Measurements from ENCODE around the gene CCDC192.

Gene CCDC192

GRCh38 chr5:127942246-127943060 lies 239.3 kb downstream of the CCDC192 start:
- DNase-seq (ENCODE audit: insufficient read length, low spot score), result no peak
- FAIRE-seq, result no peak

DNA sequence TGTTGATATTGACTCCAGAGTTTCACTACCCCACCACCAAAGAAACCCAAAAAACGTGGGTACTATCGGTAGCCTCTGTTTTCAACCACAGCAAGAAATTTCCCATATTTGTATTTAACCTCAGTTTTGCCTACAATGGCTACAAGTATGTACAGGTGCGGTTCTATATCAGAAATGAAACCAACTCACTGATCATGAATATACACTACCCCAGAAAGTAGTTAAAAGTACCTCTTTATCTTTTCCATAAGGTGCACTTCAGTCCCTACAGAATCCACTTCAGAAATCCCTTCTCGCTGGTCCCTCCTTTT lies 239.8 kb downstream of the CCDC192 start:
- FAIRE-seq (no peak), DNase-seq (ENCODE audit: insufficient read length, low spot score) (no peak)

GRCh38 chr5:127944125-127944524 lies 240.9 kb downstream of the CCDC192 start:
- DNase-seq (ENCODE audit: insufficient read length, low spot score) (no peak), FAIRE-seq (no peak)

DNA sequence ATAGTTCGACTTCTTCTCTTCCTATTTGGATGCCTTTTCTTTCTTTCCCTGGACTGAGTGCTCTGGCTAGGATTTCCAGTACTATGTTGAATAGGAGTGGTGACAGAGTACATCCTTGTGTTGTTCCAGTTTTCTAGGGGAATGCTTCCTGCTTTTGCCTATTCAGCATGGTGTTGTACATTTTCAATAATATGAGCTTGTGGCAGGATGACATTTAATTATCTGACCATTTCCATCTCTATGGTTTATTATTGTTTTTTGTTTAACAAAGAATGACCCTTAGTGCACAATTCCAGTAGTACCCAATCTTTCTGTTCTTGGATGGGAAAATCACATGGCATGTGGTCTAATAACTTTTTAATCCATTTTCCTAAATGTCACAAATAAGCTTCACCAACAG lies 244.8 kb downstream of the CCDC192 start:
- DNase-seq (ENCODE audit: insufficient read length, low spot score) (no peak), FAIRE-seq (no peak)

DNA sequence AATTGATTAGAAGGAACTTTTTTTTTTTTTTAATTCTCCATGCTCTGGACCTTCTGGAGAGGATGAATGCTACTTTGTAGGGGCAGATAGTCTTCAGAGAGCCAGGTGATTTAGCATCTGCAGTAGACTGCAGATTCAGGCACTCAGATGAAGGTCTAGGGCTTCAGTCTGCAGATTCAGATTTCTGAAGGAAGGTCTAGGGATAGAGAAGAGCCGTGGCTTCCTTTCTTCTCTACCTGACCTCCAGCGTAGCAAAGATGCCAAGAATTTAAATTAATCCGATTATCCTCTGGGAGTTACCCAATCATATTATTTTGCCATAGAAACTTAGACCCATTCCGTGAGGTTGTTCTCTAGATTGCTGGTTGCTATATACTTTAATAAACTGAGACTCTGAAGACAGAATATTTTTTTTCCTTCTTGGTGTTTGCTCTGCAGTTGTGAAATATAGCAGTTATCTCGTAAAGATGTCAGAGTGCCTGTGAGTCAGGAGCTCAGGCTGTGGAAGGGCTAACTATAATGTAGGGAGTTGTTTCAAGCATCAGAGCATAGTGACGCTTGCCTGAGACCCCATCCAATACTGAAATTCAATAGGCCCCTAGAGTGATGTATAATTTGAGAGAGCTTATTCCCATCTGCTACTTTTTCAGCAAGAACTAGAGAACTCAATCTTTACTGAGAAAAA lies 247.7 kb downstream of the CCDC192 start:
- FAIRE-seq (no peak), DNase-seq (ENCODE audit: insufficient read length, low spot score) (no peak)

- DNase-seq (ENCODE audit: insufficient read length, low spot score) (no peak), FAIRE-seq (no peak)
Observed at GRCh38 chr5:127951791-127952190, 248.6 kb downstream of the CCDC192 start.

GRCh38 chr5:127957183-127957582 lies 254.0 kb downstream of the CCDC192 start:
- FAIRE-seq (no peak), DNase-seq (ENCODE audit: insufficient read length, low spot score) (no peak)

DNA sequence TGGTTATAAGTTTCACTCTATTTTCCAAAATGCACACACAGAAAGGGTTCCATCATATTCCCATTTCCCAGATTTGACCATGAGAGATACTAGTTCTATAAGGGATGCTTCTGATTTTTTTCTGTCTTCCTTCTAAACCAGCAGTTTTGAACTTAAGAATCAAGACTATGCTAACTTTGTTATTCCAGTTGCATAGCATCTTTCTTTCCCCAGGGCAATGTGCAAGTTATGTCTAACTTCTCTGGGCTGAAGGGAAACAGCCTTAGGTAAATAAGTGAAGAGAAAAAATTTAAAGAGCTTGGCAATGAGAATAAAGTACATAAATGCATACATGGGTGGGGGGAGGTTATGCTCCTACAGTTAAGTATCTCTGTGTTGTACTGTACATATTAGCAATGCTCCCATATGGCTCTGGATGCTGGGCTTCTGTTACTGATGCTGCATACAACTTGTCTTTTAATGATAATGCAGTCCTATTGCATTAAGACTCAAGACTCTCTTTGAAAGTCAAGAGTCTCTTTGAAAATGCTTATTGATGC lies 254.6 kb downstream of the CCDC192 start:
- no peak for FAIRE-seq
- no peak for DNase-seq (ENCODE audit: insufficient read length, low spot score)

- FAIRE-seq (no peak), DNase-seq (ENCODE audit: insufficient read length, low spot score) (no peak)
Observed at GRCh38 chr5:127958421-127959011, 255.3 kb downstream of the CCDC192 start.

DNA sequence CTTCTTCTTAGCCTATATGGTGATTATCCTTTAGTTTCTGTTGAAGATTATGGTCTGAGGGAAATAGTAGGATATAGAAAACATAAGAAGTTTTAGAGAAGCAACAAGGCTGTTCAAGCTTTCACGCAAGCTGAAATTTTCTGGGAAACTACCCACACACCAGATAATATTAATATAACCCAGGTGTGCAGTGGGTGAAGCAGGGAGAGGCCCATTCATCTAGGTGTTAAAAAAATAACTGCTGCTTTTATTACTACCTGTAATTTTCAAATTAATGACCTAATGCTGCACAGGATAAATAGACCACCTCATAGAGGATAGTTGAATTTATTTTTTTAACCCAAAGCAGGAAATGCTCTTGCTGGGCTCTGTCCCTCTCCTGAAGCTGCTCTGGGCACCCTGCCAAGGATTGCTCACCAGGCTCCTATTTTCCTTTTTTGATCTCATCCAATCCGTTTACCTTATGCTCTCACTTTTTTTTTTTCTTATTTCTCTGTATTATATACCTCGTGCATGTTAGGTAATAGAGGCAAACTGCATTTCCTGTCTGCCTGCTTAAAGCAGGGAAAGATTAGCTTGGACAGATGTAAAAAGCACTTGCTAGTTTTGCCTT lies 256.1 kb downstream of the CCDC192 start:
- FAIRE-seq, result no peak

DNA sequence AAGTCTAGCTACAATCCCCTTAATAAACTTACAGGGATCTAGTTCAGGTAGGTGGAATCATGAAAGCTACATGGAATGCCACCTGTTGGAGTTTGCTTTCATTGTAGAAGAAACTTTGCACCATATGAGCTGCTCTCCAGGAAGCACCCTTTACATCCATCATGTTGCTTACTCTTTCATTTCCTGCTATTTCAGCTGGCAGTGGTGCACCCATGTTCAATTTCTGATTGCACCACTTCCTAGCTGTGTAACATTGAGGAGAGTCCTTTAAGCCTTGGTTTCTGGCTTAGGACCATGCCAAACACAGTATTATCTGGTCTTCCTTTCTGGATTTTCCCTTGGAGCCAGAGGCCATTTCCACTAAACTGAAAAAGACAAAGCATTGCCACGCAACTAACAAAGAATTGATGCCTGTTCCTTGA lies 257.1 kb downstream of the CCDC192 start:
- DNase-seq (ENCODE audit: insufficient read length, low spot score) (no peak), FAIRE-seq (peak; percentile 68)

More for the DNA sequence above, 256.1 kb downstream of the CCDC192 start:
- DNase-seq (ENCODE audit: insufficient read length, low spot score), result no peak

- FAIRE-seq, result no peak
- DNase-seq (ENCODE audit: insufficient read length, low spot score), result no peak
Observed at GRCh38 chr5:127961006-127961762, 258.0 kb downstream of the CCDC192 start.

- no peak for DNase-seq (ENCODE audit: insufficient read length, low spot score)
- FAIRE-seq, result no peak
Observed at GRCh38 chr5:127961763-127962145, 258.6 kb downstream of the CCDC192 start.

GRCh38 chr5:127962491-127962890 lies 259.3 kb downstream of the CCDC192 start:
- no peak for DNase-seq (ENCODE audit: insufficient read length, low spot score)
- no peak for FAIRE-seq

GRCh38 chr5:127963233-127963632 lies 260.0 kb downstream of the CCDC192 start:
- FAIRE-seq, result no peak

DNA sequence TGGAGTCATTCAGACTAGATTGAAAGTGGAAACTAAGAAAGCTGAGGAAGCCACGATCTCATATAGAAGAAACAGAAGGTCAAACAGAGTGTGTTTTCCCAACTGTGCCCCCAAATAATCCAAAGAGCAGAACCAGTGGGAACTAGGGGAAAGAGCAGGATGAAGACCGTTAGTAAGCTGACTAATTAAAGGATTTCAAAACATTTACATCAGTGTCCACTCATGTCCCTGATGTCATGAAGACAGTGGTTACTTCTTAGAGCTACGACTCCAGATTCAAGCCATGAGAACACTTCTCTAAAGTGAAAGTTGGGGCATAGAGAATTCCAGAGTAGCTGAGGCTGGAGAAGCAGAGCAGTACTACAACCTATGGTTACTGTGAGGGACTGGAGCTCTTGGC lies 260.7 kb downstream of the CCDC192 start:
- no peak for DNase-seq (ENCODE audit: insufficient read length, low spot score)
- no peak for FAIRE-seq

More at GRCh38 chr5:127963233-127963632, 260.0 kb downstream of the CCDC192 start:
- DNase-seq (ENCODE audit: insufficient read length, low spot score), result no peak

GRCh38 chr5:127967323-127967982 lies 264.3 kb downstream of the CCDC192 start:
- FAIRE-seq (no peak), DNase-seq (ENCODE audit: insufficient read length, low spot score) (no peak)

GRCh38 chr5:127967983-127968592 lies 264.9 kb downstream of the CCDC192 start:
- no peak for FAIRE-seq
- DNase-seq (ENCODE audit: insufficient read length, low spot score), result no peak

GRCh38 chr5:127969002-127969401 lies 265.8 kb downstream of the CCDC192 start:
- FAIRE-seq (no peak), DNase-seq (ENCODE audit: insufficient read length, low spot score) (no peak)

- DNase-seq (ENCODE audit: insufficient read length, low spot score) (no peak), FAIRE-seq (no peak)
Observed at GRCh38 chr5:127969651-127970050, 266.5 kb downstream of the CCDC192 start.
